ENCODE measurements around the gene GPRIN1.
A peak's percentile ranks its signal among the peaks of the same experiment; 100 is the strongest.

GPRIN1 gene

GRCh38 chr5:176647030-176647842 lies 37.3 kb upstream of the GPRIN1 start, which contains the start of gene TSPAN17:
Gene TSPAN17 (plus strand): TSS chr5:176647484. CDS start chr5:176647616, 132 bp downstream.
- DNase-seq (ENCODE audit: low read depth), result peak; percentile 99
- H3K4me3 ChIP-seq (ENCODE audit: low read length), result peak within 1 kb of the TSS; percentile 69
- no peak for TF ChIP-seq CTCF (IDR thresholded peaks at IDR 0.05; ENCODE audit: insufficient read depth, low read depth, low read length, missing control alignments)

- no peak for TF ChIP-seq CTCF (IDR thresholded peaks at IDR 0.05; ENCODE audit: insufficient read depth, low read depth, low read length, missing control alignments)
- H3K4me3 ChIP-seq (ENCODE audit: low read length), result peak overlapping the region; percentile 69
- no peak for DNase-seq (ENCODE audit: low read depth)
Measured at GRCh38 chr5:176646707-176647029, 36.7 kb upstream of the GPRIN1 start.

- no peak for TF ChIP-seq CTCF (IDR thresholded peaks at IDR 0.05; ENCODE audit: insufficient read depth, low read depth, low read length, missing control alignments)
- DNase-seq (ENCODE audit: low read depth), result no peak
- no peak overlapping the region for H3K4me3 ChIP-seq (ENCODE audit: low read length)
Measured at GRCh38 chr5:176646049-176646706, 36.2 kb upstream of the GPRIN1 start.

GRCh38 chr5:176644878-176645670 lies 35.1 kb upstream of the GPRIN1 start:
- no peak overlapping the region for H3K4me3 ChIP-seq (ENCODE audit: low read length)
- no peak for TF ChIP-seq CTCF (IDR thresholded peaks at IDR 0.05; ENCODE audit: insufficient read depth, low read depth, low read length, missing control alignments)
- no peak for DNase-seq (ENCODE audit: low read depth)

- no peak for TF ChIP-seq CTCF (IDR thresholded peaks at IDR 0.05; ENCODE audit: insufficient read depth, low read depth, low read length, missing control alignments)
- H3K4me3 ChIP-seq (ENCODE audit: low read length), result no peak overlapping the region
- DNase-seq (ENCODE audit: low read depth), result no peak
Measured at GRCh38 chr5:176644294-176644693, 34.3 kb upstream of the GPRIN1 start.

- H3K4me3 ChIP-seq (ENCODE audit: low read length), result no peak overlapping the region
- no peak for DNase-seq (ENCODE audit: low read depth)
- TF ChIP-seq CTCF (IDR thresholded peaks at IDR 0.05; ENCODE audit: insufficient read depth, low read depth, low read length, missing control alignments), result no peak
Measured at GRCh38 chr5:176643491-176644219, 33.7 kb upstream of the GPRIN1 start.

Measured in epithelial cell of esophagus (primary cell).